K562 (cell line): Measurements from ENCODE around the gene MED15. TPM values are rescaled to one million over a fixed set of nuclear protein-coding genes. Genes with fewer than 3 reads are reported as not detected.

Experiments
- ATAC-seq: fragments of 200-7000 bp; cut with Tn5 transposase; 3 replicates; pipeline ENCODE4 v1.9.1; 2020; ENCODE audit warnings: moderate library complexity
- BruUV-seq: library from RNA; stranded (reverse); fragments of 400-500 nt; replicated peaks from 2 replicates; lab custom pipeline; 2021; lab: Mats Ljungman, UMichigan
- CTCF ChIA-PET: fragments of 300-600 bp; formaldehyde crosslinking; extraction: SDS; loops from one replicate; lab custom pipeline; 2021; ENCODE audit warnings: low intra/inter-chr PET ratio; lab: Yijun Ruan, JAX
- POLR2A ChIA-PET: fragments of 300-600, 350-650 bp; sonication (Branson Sonifier 250); formaldehyde crosslinking; extraction: SDS; loops from one replicate; lab custom pipeline; 2021; ENCODE audit warnings: antibody characterized with exemption, inconsistent platforms; lab: Yijun Ruan, JAX
- DNase-seq, 4 experiments: peaks; one replicate each; pipeline versions ENCODE4 v3.0.0 to v3.0.0-alpha.2; 2011 to 2018; ENCODE audit warnings: low spot score in 3 of 4, mixed read lengths in 3 of 4; ENCODE audit errors: extremely low read depth in 1 of 4
- FAIRE-seq: peaks from 2 replicates; lab custom pipeline; 2011; peaks lifted over from hg19 to GRCh38; lab: Jason Lieb, UNC
- H2AFZ ChIP-seq: 2 replicates; pipeline ENCODE4 v1.6.0; 2011; ENCODE audit warnings: low read depth, low read length, control low read depth, inconsistent platforms
- H3K27ac ChIP-seq: fragments of 200-600 bp; 3 replicates; pipeline ENCODE4 v1.8.0; 2011; ENCODE audit warnings: low read depth, mild to moderate bottlenecking, control low read depth, inconsistent platforms, low read length, moderate library complexity, mixed read lengths; ENCODE audit errors: extremely low read depth
- H3K27me3 ChIP-seq, 2 experiments: fragments of 300-600 bp in 1 of 2; 2 replicates in 1 of 2; 3 replicates in 1 of 2; pipeline versions ENCODE4 v1.6.0 to v1.8.0; 2011; ENCODE audit warnings: inconsistent platforms in 2 of 2, low read length in 2 of 2, mild to moderate bottlenecking in 1 of 2, mixed read lengths in 1 of 2, moderate library complexity in 1 of 2; ENCODE audit not compliant: control insufficient read depth in 2 of 2, insufficient read depth in 2 of 2
- H3K36me3 ChIP-seq: fragments of 300-600 bp; 3 replicates; pipeline ENCODE4 v1.8.0; 2011; ENCODE audit warnings: mild to moderate bottlenecking, low read length, inconsistent platforms; ENCODE audit not compliant: control insufficient read depth, insufficient read depth
- H3K4me1 ChIP-seq, 2 experiments: fragments of 200-600 bp in 1 of 2; replicated peaks in 1 of 2; 2 replicates in 1 of 2; 3 replicates in 1 of 2; pipeline versions ENCODE4 v1.5.1 to v1.8.0; 2011; ENCODE audit warnings: inconsistent platforms in 2 of 2, low read length in 2 of 2, mild to moderate bottlenecking in 1 of 2, mixed read lengths in 1 of 2, moderate library complexity in 1 of 2; ENCODE audit not compliant: control insufficient read depth in 2 of 2, insufficient read depth in 2 of 2
- H3K4me2 ChIP-seq: 2 replicates; pipeline ENCODE4 v1.6.1; 2011; ENCODE audit warnings: low read length, control low read depth, inconsistent platforms, mixed read lengths; ENCODE audit not compliant: insufficient read depth
- H3K4me3 ChIP-seq: fragments of 200-600 bp; sonication (generic), shearing (Covaris generic); 2 replicates; pipeline ENCODE4 v1.5.1; 2016; ENCODE audit warnings: control low read depth, inconsistent platforms
- H3K79me2 ChIP-seq: fragments of 200-600 bp; 3 replicates; pipeline ENCODE4 v1.8.0; 2011; ENCODE audit warnings: low read length, inconsistent platforms; ENCODE audit not compliant: control insufficient read depth, insufficient read depth
- H3K9ac ChIP-seq, 2 experiments: 2 replicates each; pipeline versions ENCODE4 v1.6.0 to v1.6.1; 2011; ENCODE audit warnings: low read depth in 2 of 2, low read length in 2 of 2, control low read depth in 1 of 2, inconsistent platforms in 1 of 2, mild to moderate bottlenecking in 1 of 2, mixed read lengths in 1 of 2; ENCODE audit not compliant: insufficient read depth in 1 of 2
- H3K9me1 ChIP-seq: one replicate; pipeline ENCODE4 v1.6.0; 2011; ENCODE audit warnings: inconsistent platforms, mild to moderate bottlenecking, low read length, moderate library complexity; ENCODE audit not compliant: control insufficient read depth, insufficient read depth
- H3K9me3 ChIP-seq: replicated peaks from 2 replicates; pipeline ENCODE4 v1.5.1; 2011; ENCODE audit warnings: low read depth, low read length, inconsistent platforms; ENCODE audit not compliant: control insufficient read depth, insufficient read depth
- H4K20me1 ChIP-seq: replicated peaks from 2 replicates; pipeline ENCODE4 v1.6.1; 2011; ENCODE audit warnings: low read length, inconsistent platforms, mixed read lengths; ENCODE audit not compliant: control insufficient read depth, insufficient read depth
- CEBPB ChIP-seq: fragments of 450-650 bp; IDR thresholded peaks from 2 replicates; pipeline ENCODE4 v1.6.1; 2016; ENCODE audit warnings: missing genetic modification characterization, missing compliant biosample characterization
- CEBPG ChIP-seq, 3 experiments: fragments of 200-800 bp in 1 of 3; sonication (Bioruptor generic) in 1 of 3; sonication (generic) in 1 of 3; formaldehyde crosslinking in 1 of 3; IDR thresholded peaks in 2 of 3; conservative IDR thresholded peaks in 1 of 3; 2 replicates each; pipeline versions ENCODE4 v1.6.1 to v1.8.0; 2016 to 2022; ENCODE audit warnings: missing compliant biosample characterization in 2 of 3, missing genetic modification characterization in 2 of 3, mild to moderate bottlenecking in 1 of 3, missing genetic modification reagents in 1 of 3
- E2F3 ChIP-seq: fragments of 250-450 bp; sonication (Bioruptor Pico); IDR thresholded peaks from 2 replicates; pipeline ENCODE4 v1.4.0; 2020; ENCODE audit warnings: mild to moderate bottlenecking
- KDM5B ChIP-seq: fragments of 200-600 bp; sonication (generic); IDR thresholded peaks from 2 replicates; pipeline ENCODE4 v1.6.1; 2012; ENCODE audit warnings: low read depth, mild to moderate bottlenecking, moderate library complexity, low read length, control low read depth, inconsistent platforms; ENCODE audit not compliant: insufficient replicate concordance
- KLF6 ChIP-seq: fragments of 250-450 bp; sonication (Bioruptor Pico); IDR thresholded peaks from 2 replicates; pipeline ENCODE4 v1.4.0; 2020; ENCODE audit warnings: mild to moderate bottlenecking, moderate library complexity, borderline replicate concordance
- PHB2 ChIP-seq: fragments of 450-650 bp; IDR thresholded peaks from 2 replicates; pipeline ENCODE4 v1.6.1; 2017; ENCODE audit warnings: low read depth
- POU5F1 ChIP-seq: fragments of 150-350 bp; IDR thresholded peaks from 2 replicates; pipeline ENCODE4 v1.6.1; 2014; ENCODE audit warnings: borderline replicate concordance, low read length, low read depth, mild to moderate bottlenecking; ENCODE audit not compliant: partially characterized antibody
- SIN3A ChIP-seq, 2 experiments: fragments of 150-350 bp in 1 of 2; IDR thresholded peaks; 2 replicates each; pipeline ENCODE4 v1.6.1; 2011 to 2016; ENCODE audit warnings: borderline replicate concordance in 2 of 2, low read depth in 2 of 2, low read length in 2 of 2, mild to moderate bottlenecking in 2 of 2, moderate library complexity in 2 of 2; ENCODE audit not compliant: control insufficient read depth in 1 of 2
- ZNF184 ChIP-seq: sonication (generic); formaldehyde crosslinking; IDR thresholded peaks from 2 replicates; pipeline ENCODE4 v1.5.0; 2020; ENCODE audit warnings: missing genetic modification reagents
- WGBS: fragments of 100-300 bp; shearing (Covaris generic); methylation state at CpG from one replicate; pipeline ENCODE4 v1.1.6; 2016; ENCODE audit warnings: low coverage, mixed read lengths; ENCODE audit not compliant: insufficient coverage; ENCODE audit errors: missing lambda C conversion rate; 5-methylcytosine and 5-hydroxymethylcytosine counted together
- in situ Hi-C: fragments of 300-500 bp; cut with MboI; formaldehyde crosslinking; loops from 4 replicates; pipeline ENCODE4 v1.15.0; 2018; ENCODE audit warnings: inconsistent platforms, mixed read lengths
- intact Hi-C: fragments of 100-400 bp; cut with micrococcal nuclease; formaldehyde crosslinking; loops from 2 replicates; pipeline ENCODE4 v1.14.2; 2022
- polyA plus RNA-seq, 8 experiments: library from polyadenylated mRNA; depleted of rRNA in 4 of 8; stranded (reverse) in 5 of 8; unstranded in 3 of 8; fragments of >200 nt; fragmentation: Nextera tagmentation in 2 of 8; fragmentation: Illumina TruSeq in 1 of 8; extraction: Ambion mirVana in 2 of 8; extraction: Trizol in 1 of 8; gene quantifications; 2 replicates each; pipeline versions ENCODE4 v1.2.1 to v1.2.3, GENCODE V29; 2011 to 2014; ENCODE audit warnings: inconsistent platforms in 1 of 8, missing spikeins in 1 of 8
- total RNA-seq, 7 experiments: library from RNA; depleted of rRNA in 6 of 7; stranded (reverse); fragments of >200 nt in 6 of 7; fragmentation: Illumina TruSeq in 2 of 7; extraction: Trizol in 2 of 7; gene quantifications; 2 replicates each; pipeline versions ENCODE4 v1.2.1 to v1.2.3, GENCODE V29; 2011 to 2021; ENCODE audit warnings: low replicate concordance in 1 of 7
- TF ChIP-seq, protein P1 (sequence below): sonication (generic); formaldehyde crosslinking; IDR thresholded peaks from 2 replicates; pipeline ENCODE4 v1.8.0; 2022; ENCODE audit warnings: mild to moderate bottlenecking, low read depth, missing genetic modification reagents
- TF ChIP-seq, protein P2 (sequence below): fragments of 250-450 bp; sonication (Bioruptor Pico); IDR thresholded peaks from 2 replicates; pipeline ENCODE4 v1.9.0; 2021; ENCODE audit warnings: mild to moderate bottlenecking, inconsistent platforms
- TF ChIP-seq, protein P3 (sequence below): fragments of 200-800 bp; sonication (Bioruptor generic); IDR thresholded peaks from 2 replicates; pipeline ENCODE4 v1.6.1; 2016; ENCODE audit warnings: missing genetic modification characterization, missing compliant biosample characterization

Gene MED15
- total and polyA plus RNA-seq, 9 of the 15 experiments (the other 6 are each of a cell fraction or from before 2014, with no cell fraction given) = 4.0 to 271 (median 60.1) TPM

DNA sequence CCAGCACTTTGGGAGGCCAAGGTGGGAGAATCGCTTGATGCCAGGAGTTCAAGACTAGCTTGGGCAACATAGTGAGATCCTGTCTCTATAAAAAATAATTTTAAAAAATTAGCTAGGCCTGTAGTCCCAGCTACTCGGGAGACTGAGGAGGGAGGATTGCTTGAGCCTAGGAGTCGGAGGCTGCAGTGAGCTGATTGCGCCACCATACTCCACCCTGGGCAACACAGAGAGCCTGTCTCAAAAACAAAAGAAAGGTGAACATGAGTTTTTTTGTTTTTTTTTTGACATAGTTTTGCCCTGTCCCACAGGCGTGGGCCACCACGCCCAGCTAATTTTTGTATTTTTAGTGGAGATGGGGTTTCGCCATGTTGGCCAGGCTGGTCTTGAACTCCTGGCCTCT is 17.6 kb downstream of the MED15 start:
- Histone ChIP-seq H4K20me1 (peaks cover 56% of the 10 kb centered on the region), H3K4me2 (no peak overlapping the region), H3K9me1 (peaks cover 23% of the 10 kb centered on the region), H3K4me1 (peaks cover 43 to 53% of the 10 kb centered on the region in 2 experiments), H2AFZ (no peak overlapping the region), H3K27ac (no peak overlapping the region), H3K79me2 (peaks cover 91% of the 10 kb centered on the region), H3K36me3 (peaks cover 66% of the 10 kb centered on the region), H3K9me3 (no peaks in the 10 kb centered on the region), H3K4me3 (no peak overlapping the region), H3K9ac (0 out of 4 replicates have a peak overlapping the region, but pooled peaks of 1 of the 2 experiments have one; percentile 56), H3K27me3 (no peaks in the 10 kb centered on the region)
- in situ Hi-C loops (no loop called here), intact Hi-C loops (no loop called here)
- CTCF ChIA-PET = no interaction called here
- 93% methylated on average over 7 of the region's 7 CpGs for WGBS
- ATAC-seq = no peak
- POLR2A ChIA-PET = interaction anchor here (0.6 to 68.9 kb wide), 3 partner anchors 5 to 161 kb away, joined by 3 to 1693 read pairs (median 1693); partner anchors contain the start of gene MED15
- no peak for DNase-seq
- FAIRE-seq = no peak
- no TSS peak for BruUV-seq
- TF ChIP-seq, protein P1, sequence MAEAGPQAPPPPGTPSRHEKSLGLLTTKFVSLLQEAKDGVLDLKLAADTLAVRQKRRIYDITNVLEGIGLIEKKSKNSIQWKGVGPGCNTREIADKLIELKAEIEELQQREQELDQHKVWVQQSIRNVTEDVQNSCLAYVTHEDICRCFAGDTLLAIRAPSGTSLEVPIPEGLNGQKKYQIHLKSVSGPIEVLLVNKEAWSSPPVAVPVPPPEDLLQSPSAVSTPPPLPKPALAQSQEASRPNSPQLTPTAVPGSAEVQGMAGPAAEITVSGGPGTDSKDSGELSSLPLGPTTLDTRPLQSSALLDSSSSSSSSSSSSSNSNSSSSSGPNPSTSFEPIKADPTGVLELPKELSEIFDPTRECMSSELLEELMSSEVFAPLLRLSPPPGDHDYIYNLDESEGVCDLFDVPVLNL (CRISPR knock-in tag) = 0 out of 2 replicates have a peak, but pooled peaks have one; percentile 1
- TF ChIP-seq E2F3 (CRISPR knock-in tag) (0 out of 2 replicates have a peak, but pooled peaks have one; percentile 23), KDM5B (peak; percentile 27), CEBPG (CRISPR knock-in tag; IDR thresholded peaks at IDR 0.05) (no peak; the same call in 1 of the 2 replicates), CEBPG (tag; conservative IDR thresholded peaks at IDR 0.05 in 1 of 2, IDR thresholded peaks at IDR 0.05 in 1 of 2) (peak; percentile 54 to 72), SIN3A (IDR thresholded peaks at IDR 0.05; ENCODE audit: borderline replicate concordance in 2 of 2, control insufficient read depth in 1 of 2, low read depth in 2 of 2, low read length in 2 of 2) (0 out of 4 replicates have a peak, but pooled peaks of 1 of the 2 experiments have one; percentile 20), KLF6 (CRISPR knock-in tag) (0 out of 2 replicates have a peak, but pooled peaks have one; percentile 0), PHB2 (no peak), ZNF184 (CRISPR knock-in tag) (no peak), CEBPB (peak; percentile 92), POU5F1 (no peak)
- TF ChIP-seq, protein P2, sequence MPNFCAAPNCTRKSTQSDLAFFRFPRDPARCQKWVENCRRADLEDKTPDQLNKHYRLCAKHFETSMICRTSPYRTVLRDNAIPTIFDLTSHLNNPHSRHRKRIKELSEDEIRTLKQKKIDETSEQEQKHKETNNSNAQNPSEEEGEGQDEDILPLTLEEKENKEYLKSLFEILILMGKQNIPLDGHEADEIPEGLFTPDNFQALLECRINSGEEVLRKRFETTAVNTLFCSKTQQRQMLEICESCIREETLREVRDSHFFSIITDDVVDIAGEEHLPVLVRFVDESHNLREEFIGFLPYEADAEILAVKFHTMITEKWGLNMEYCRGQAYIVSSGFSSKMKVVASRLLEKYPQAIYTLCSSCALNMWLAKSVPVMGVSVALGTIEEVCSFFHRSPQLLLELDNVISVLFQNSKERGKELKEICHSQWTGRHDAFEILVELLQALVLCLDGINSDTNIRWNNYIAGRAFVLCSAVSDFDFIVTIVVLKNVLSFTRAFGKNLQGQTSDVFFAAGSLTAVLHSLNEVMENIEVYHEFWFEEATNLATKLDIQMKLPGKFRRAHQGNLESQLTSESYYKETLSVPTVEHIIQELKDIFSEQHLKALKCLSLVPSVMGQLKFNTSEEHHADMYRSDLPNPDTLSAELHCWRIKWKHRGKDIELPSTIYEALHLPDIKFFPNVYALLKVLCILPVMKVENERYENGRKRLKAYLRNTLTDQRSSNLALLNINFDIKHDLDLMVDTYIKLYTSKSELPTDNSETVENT (CRISPR knock-in tag) = no peak
- TF ChIP-seq, protein P3, sequence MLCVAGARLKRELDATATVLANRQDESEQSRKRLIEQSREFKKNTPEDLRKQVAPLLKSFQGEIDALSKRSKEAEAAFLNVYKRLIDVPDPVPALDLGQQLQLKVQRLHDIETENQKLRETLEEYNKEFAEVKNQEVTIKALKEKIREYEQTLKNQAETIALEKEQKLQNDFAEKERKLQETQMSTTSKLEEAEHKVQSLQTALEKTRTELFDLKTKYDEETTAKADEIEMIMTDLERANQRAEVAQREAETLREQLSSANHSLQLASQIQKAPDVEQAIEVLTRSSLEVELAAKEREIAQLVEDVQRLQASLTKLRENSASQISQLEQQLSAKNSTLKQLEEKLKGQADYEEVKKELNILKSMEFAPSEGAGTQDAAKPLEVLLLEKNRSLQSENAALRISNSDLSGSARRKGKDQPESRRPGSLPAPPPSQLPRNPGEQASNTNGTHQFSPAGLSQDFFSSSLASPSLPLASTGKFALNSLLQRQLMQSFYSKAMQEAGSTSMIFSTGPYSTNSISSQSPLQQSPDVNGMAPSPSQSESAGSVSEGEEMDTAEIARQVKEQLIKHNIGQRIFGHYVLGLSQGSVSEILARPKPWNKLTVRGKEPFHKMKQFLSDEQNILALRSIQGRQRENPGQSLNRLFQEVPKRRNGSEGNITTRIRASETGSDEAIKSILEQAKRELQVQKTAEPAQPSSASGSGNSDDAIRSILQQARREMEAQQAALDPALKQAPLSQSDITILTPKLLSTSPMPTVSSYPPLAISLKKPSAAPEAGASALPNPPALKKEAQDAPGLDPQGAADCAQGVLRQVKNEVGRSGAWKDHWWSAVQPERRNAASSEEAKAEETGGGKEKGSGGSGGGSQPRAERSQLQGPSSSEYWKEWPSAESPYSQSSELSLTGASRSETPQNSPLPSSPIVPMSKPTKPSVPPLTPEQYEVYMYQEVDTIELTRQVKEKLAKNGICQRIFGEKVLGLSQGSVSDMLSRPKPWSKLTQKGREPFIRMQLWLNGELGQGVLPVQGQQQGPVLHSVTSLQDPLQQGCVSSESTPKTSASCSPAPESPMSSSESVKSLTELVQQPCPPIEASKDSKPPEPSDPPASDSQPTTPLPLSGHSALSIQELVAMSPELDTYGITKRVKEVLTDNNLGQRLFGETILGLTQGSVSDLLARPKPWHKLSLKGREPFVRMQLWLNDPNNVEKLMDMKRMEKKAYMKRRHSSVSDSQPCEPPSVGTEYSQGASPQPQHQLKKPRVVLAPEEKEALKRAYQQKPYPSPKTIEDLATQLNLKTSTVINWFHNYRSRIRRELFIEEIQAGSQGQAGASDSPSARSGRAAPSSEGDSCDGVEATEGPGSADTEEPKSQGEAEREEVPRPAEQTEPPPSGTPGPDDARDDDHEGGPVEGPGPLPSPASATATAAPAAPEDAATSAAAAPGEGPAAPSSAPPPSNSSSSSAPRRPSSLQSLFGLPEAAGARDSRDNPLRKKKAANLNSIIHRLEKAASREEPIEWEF (CRISPR knock-in tag) = 0 out of 2 replicates have a peak, but pooled peaks have one; percentile 15
